ENCODE measurements around the gene LRRC56.

DNA sequence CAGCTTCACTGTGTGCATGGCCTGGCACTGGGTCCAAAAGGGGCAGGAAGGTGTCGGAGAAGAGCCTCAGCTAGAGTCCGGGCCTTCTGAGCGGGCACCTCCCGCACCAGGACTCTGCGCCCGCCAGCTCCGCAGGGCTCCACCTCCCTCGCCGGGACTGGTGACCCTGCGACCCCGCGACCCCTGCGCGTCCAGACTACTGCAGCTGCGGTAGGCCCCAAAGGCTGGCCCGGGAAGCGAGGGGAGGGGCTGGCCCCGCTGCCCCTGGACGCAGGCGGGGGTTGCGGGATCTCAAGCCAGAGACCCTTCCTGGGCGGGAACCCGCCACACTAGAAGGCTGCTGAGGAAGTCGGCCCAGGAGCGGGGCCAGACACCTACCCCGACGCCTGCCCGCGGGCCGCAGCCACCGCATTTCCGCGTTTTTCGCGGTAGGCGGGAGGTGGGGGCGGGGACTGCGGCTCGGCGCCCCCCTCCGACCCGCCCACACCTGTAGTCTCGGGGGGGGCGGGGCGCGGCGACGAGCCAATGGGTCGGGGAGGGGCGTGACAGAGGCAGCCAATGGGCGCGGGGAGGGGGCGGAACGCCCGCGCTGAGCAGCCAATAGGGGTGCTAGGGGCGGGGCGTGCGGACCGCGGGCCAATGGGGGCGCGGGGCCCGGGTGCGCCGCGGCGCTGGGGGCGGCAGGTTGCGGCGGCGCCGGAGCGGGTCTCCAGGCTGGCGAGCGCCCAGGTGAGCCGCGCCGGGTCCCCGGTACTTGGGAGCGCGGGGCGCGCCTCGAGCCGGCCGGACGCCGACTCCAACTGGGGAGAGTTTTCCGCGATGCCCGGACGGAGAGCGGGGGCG, 23.2 kb downstream of the LRRC56 start, which contains the start of the genes LMNTD2 and RASSF7:
- TF ChIP-seq, protein P1, sequence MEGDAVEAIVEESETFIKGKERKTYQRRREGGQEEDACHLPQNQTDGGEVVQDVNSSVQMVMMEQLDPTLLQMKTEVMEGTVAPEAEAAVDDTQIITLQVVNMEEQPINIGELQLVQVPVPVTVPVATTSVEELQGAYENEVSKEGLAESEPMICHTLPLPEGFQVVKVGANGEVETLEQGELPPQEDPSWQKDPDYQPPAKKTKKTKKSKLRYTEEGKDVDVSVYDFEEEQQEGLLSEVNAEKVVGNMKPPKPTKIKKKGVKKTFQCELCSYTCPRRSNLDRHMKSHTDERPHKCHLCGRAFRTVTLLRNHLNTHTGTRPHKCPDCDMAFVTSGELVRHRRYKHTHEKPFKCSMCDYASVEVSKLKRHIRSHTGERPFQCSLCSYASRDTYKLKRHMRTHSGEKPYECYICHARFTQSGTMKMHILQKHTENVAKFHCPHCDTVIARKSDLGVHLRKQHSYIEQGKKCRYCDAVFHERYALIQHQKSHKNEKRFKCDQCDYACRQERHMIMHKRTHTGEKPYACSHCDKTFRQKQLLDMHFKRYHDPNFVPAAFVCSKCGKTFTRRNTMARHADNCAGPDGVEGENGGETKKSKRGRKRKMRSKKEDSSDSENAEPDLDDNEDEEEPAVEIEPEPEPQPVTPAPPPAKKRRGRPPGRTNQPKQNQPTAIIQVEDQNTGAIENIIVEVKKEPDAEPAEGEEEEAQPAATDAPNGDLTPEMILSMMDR (IDR thresholded peaks at IDR 0.05) = no peak
- no peak for TF ChIP-seq POLR2A (IDR thresholded peaks at IDR 0.05)

Data from lower leg skin (tissue), 3 donors.